Measurements from ENCODE around the gene KIF18B.
A peak's percentile ranks its signal among the peaks of the same experiment; 100 is the strongest.

The KIF18B gene

GRCh38 chr17:44947461-44948314 lies at the start of gene KIF18B:
KIF18B (minus strand) TSS chr17:44947773; CDS start chr17:44936344, 11,429 bp downstream.
- peak; percentile 98 for ATAC-seq
- peak; percentile 91 for DNase-seq

DNA sequence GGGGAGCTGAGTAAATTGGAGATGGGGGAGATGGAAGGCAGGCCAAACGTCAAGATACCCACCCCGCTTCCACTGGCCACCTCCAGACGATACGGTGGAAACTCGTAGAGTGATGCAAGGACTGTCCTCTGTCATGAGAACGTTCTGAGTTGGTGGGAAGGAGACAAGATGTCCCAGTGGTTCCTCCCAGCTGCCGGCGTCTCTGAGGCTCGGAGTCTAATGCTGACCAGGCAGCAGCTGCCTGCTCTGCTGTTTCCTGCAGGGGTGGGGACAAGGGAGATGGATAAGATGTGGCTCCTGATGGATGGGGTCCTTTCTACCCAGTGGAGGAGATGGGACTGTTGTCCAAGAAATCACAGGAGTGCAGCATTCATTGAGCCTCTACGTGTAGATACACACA lies 48.7 kb upstream of the KIF18B start:
- DNase-seq (no peak), ATAC-seq (no peak)

DNA sequence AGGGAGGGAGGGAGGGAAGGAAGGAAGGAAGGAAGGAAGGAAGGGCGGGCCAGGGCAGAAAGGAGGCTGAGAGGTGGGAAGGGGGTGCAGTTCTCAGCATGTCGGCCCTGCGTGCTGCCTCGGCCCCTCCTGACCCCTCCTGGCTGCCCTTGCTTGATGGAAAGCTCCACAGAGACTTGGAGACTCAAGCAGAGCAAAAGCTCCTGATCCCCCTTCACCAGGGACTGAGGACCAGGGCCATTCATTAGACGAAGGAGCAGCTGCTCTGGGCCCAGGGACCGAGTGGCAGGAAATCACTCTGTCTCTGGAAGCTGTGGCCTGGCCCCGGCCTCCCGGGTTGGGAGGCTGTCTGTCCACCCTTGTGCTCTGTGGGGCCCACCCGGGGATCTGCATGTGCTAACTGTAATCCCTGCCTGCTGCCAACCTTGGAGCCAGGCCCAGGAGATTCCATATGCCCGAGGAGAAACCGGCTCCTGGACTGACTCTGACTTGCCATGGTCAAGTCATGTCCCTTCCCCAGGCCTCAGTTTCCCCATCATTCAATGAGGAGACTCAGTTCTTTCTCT lies 47.9 kb upstream of the KIF18B start:
- no peak for DNase-seq
- no peak for ATAC-seq

DNA sequence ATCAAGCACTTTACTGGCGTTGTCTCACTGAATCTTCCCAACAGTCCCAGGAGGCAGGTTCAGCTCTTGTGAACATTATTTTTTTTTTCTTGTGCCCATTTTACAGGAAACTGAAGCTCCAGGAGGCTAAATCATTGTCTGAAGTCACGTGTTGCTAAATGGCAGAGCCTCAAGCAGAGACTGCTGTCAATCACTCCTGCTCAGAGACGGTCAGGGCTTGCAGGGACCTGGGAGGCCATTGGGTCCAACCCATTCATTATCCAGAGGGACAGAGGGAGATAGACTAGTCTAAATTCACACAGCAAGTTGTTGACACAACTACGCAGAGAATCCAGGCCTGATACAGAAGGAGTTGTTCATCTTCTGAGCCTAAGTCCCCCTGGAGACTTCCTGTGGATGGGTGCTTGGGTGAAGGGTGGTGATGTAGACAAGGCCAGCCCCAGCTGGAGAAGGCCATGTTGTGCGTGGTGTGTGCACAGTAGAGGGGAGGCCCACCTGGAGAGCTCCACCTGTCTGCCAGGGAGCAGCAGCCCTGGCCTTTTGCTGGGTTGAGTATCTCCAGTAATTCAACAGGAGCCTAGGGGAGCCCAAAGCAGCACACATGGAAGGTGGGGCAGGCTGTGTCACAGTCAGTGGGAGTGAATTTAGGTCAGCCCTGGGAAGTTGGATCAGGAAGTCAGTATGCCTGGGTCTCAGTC lies 44.8 kb upstream of the KIF18B start:
- no peak for ATAC-seq
- DNase-seq = no peak

DNA sequence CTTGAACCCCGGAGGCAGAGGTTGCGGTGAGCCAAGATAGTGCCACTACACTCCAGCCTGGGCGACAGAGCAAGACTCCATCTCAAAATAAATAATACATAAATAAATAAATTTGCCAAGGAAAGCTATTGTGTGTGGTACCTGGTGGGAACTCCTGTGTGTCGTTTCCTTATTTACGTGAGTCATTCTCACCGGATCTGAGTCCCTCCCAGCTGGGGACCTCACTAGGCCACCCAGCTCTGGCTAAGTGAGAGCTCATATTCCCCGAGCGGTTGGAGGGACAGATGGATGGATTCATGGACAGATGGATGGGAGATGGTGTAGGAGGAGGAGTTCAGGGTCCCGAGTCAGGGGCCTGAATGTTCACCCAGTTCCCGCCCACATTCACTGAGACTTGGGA lies 43.4 kb upstream of the KIF18B start:
- ATAC-seq (no peak), DNase-seq (no peak)

- DNase-seq (no peak), ATAC-seq (no peak)
These were observed 42.1 kb upstream of the KIF18B start for GRCh38 chr17:44989552-44990138.

DNA sequence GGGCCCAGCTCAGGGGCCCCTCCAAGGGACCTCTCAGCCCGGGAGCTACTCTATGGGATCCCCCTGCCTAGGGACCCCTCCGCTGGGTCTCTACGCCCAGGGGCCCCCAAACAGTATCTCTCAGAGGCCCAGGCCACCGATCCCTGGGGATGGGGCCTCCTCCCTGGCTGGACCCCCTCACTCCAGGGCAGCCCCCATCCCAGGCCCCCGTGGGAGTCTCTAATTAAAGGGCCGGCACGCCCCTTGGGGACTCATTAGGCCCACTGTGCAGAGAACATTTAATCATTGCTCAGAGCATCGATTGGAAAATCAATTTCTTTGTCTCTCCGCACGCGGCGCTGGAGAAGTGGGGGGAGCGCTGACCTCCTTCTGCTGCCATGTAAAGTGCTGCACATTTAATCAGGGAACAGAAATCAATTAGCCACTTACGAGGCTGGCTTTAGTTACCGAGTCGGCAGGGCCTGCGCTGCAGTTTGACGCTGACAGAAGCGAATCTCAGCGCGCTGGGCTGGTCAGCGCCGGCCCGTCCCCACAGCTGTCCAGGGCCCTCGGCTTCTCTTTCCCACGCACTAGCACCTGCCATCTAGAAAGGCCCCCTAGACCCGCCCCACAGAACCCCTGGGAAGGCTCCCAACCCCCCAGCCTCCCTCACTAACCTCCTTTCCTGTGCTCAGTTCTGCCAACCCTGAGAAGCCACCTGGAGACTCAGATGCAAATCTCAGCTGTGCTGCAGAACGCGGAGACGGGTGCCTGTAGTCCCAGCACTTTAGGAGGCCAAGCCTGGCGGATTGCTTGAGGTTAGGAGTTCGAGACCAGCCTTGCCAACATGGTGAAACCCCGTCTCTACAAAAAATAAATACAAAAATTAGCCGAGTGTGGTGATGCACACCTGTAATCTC lies 40.7 kb upstream of the KIF18B start:
- no peak for DNase-seq
- no peak for ATAC-seq

DNA sequence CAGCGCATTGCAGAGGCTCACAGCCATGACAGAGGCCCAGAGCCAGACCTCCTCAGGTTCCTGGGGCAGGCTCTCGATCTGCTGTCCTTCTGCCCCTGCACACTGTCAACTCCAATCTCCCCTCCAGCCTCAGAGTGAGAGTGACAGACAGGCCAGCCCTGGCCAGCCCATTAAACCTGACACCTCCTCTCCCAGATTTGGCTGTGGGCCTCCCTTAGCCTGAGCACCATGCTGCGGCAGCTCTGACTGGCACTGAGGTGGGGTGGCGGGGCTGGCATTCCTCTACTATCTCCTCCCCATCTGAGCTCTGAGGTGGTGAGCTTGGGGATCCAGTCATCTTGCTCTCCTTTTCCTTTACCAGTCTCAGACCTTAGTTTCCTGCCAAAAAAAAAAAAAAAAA lies 36.0 kb upstream of the KIF18B start:
- DNase-seq (no peak), ATAC-seq (no peak)

DNA sequence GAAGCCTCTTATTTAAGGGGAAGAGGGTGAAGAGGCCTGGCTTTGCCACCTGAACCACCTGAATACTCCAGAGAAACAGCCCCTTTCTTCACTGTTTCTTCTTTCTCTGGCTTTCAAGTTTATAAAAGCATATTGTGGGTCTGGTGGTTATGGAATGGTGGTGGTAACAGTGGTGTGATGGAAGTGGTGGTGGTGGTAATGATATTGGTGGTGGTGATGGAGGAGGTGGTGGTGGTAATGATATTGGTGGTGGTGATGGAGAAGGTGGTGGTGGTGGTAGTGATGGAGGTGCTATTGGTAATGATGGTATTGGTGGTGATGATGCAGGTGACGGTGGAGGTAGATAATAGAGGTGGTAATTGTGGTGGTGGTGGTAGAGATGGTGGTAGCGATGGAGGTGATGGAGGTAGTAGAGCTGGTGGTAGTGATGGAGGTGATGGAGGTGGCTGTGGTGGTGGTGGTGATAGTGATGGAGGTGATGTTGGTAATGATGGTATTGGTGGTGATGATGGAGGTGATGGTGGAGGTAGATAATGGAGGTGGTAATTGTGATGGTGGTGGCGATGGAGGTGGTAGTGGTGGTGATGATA lies 34.6 kb upstream of the KIF18B start:
- ATAC-seq (no peak), DNase-seq (no peak)

DNA sequence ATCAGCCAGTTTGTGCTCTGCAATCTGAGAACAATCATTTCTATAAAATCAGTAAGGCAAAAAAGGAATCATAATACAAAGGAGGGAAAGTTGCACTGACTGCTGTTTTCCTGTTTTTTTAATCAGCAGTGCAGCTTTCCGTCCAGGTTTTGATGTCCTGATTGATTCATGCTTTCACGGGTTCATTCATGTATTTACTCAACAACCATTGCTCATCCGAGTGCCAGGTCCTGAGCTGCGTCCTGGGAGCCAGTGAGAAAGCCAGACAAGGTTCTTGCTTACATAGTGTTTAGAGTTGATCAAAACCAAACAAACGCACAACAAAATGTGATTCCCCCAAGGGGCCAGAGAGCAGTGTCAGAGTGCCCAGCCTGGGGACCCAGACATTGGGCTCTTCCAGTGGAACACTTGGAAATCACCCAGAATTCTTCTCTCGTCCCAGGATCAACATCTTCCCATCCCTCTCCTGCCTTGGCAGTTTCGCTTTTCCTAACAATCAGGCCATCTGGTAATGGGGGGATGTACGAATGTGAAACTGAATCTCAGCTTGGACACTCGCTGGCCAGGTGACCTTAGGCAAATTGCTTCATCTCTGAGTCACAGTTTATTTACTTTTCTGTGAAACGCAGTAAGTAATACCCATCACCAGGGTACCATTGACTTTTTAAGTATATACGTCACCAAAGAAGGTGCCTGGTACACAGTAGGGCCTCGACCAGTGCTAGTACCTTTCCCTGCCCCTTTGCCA lies 33.8 kb upstream of the KIF18B start:
- no peak for ATAC-seq
- DNase-seq = no peak

- DNase-seq (no peak), ATAC-seq (no peak)
These were observed 31.9 kb upstream of the KIF18B start for GRCh38 chr17:44979426-44979995.

DNA sequence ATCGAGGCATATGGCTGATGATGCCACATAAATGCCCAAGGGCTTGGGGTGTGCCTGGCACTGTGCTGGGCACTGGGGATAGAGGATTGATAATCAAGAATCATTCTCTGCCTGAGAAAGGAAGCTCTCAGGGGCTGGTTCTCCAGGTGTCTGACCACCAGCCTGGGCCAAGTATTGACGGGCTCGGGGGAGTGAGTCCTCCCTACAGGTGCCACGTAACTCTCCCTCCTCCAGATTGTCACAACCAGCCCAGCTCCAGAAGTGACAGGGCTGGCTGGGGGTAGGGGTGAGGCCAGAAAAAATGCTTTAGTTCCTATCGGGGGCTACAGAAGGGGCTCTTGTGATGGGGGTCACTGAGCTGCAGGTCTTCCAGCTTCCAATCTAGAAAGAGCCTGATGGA lies 31.2 kb upstream of the KIF18B start:
- ATAC-seq = no peak
- no peak for DNase-seq

DNA sequence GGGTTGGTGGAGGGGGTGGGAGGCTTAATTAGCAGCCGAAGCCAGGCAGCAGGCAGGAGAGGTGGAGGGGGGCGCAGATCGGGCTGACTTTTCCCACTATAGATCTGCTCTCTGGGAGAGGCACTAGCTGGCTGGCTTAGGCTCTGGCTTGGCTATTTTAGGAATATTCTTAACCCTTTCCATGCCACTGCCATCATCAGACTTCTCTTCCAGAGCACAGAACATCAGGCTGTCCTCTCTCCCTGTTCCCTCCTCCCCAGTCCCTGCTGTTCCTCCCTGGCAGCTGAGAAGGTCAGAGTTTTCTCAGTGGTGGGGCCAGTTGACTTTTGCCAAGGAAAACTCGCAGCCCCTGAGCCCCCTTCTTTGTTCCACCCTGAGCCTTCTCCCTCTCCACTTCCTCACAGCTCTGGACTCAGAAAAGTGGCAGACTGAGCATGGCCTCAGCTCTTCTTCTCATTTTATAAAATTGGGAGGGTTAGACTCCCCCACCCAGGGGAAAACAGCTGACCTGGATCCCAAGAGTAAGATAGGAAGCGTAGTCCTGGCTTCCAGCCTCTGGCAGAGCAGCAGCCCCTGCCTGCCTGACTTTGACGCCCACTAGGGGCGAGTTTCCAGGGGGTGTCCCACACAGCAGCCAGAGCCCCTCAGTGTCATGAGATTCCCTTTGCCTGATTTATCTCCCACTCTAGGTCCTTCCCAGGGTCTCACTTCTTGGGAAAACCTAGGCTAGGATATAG lies 30.4 kb upstream of the KIF18B start:
- DNase-seq (no peak), ATAC-seq (no peak)

GRCh38 chr17:44977065-44977464 lies 29.5 kb upstream of the KIF18B start:
- ATAC-seq (no peak), DNase-seq (no peak)

- ATAC-seq (no peak), DNase-seq (no peak)
These were observed 28.6 kb upstream of the KIF18B start for GRCh38 chr17:44976206-44976605.

- ATAC-seq = no peak
- no peak for DNase-seq
These were observed 25.4 kb upstream of the KIF18B start for GRCh38 chr17:44972953-44973352.

GRCh38 chr17:44971776-44972483 lies 24.4 kb upstream of the KIF18B start:
- DNase-seq (peak; percentile 53), ATAC-seq (peak; percentile 83)

DNA sequence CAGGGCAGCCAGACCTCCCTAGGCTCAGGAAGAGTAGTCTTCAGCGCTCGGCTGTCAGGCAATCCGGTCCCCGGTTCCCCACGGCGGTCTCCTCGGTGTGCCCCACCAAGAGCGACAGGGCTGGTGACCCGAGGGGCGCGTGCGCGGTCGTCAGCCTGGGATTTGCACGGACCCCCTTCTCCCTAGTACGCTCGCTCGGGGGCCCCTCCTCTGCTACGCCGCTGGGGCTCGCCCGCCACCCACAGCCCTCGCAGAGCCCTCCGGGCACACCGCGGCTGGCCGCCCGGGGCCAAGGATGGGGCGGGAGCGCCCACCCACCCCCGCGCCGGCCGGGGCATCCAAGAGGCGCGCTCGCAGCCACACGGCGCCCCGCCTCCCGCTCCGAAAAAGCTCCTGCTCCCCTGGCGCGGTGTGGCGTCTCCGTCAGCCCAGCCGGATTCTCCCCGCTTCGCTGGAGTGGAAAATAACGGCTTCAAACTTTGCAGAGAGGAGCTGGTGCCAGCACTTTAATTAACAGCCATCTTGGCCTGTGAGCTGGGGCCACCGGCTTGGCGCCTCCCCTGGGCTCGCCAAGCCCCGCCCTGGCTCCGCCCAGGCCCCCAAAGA lies 22.7 kb upstream of the KIF18B start:
- peak; percentile 45 for DNase-seq
- no peak for ATAC-seq

All from stimulated activated naive CD8-positive, alpha-beta T cell treated with anti-CD3 and anti-CD28 coated beads, Interleukin-15, Interleukin-2, amounts not matched to agents 100 U/mL and 50 U/mL, for 24 hours (primary cell).